GM19025 (cell line): ENCODE data around the gene PRCC.

Source experiments
- ATAC-seq: cut with Tn5 transposase; IDR thresholded peaks from one replicate; pipeline ENCODE4 v1.9.1; 2021; ENCODE audit warnings: mild to moderate bottlenecking, low read depth, moderate library complexity; ENCODE audit not compliant: unreplicated experiment

Gene PRCC

DNA sequence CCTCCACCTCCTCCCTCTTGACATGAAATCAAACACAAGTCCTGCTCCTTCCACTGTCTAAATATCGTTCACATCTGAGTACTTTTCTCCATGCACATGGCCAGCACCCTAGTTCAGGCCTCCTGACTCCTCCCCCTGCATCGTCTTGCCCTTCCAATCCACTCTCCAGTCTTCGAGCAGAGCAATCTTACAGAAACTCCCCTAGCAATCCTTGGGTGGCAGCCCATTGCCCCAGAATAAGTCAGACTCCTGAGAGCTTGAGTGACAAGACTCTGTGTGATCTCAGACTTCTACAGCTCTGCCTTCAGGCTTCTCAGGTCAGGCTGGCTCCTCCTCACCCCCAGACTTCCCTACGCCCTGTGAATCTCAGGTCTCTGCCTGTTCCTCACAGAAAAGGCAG, 43.8 kb downstream of the PRCC start:
- ATAC-seq: no peak

DNA sequence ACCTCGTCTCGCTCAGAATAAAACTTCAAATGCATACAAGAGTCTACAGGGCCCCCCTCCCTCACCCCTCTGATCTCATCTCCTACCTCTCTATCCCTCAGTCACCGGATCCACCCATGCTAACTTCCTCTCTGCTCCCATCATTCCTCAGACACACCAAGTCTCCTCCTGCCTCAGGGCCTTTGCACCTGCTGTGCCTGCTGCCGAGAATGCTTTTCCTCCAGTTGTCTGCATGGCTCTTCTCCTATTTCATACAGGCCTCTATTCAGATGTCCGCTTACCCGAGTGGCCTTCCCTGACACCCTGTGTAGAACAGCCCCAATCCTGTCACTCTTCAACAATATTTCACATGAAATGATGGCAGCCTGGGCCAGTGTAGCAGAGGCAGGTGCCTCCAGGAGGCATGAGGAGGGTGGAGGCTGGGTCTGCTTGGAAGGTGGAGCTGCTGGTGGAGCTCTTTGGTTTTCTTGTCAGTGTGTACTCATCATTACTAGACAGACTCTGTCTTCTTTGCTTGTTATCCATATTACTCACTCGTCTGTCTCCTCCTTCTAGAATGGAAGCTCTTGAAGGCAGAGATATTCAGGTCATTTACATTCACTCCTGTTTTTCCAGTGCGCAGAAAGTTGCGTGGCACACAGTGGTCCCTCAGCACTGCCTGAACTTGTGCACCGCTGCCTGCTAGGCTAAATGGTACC, 45.1 kb downstream of the PRCC start:
- ATAC-seq: no peak

DNA sequence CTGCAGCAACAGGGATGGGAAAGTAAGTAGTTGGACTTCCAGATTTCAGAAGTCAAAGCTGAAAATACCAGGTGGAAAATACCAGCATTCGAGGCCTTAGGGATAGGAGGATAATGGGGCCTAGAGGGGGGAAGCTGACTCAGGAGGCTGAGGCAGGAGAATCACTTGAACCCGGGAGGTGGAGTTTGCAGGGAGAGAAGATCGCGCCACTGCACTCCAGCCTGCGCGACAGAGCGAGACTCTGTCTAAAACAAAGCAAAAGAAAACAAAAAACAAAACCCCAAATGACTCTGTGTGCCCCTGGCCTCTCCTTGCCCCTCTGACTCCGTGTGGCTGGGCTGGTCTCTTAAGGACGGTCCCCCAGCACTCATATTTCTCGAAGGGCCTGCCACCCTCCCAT, 46.0 kb downstream of the PRCC start:
- ATAC-seq: no peak

DNA sequence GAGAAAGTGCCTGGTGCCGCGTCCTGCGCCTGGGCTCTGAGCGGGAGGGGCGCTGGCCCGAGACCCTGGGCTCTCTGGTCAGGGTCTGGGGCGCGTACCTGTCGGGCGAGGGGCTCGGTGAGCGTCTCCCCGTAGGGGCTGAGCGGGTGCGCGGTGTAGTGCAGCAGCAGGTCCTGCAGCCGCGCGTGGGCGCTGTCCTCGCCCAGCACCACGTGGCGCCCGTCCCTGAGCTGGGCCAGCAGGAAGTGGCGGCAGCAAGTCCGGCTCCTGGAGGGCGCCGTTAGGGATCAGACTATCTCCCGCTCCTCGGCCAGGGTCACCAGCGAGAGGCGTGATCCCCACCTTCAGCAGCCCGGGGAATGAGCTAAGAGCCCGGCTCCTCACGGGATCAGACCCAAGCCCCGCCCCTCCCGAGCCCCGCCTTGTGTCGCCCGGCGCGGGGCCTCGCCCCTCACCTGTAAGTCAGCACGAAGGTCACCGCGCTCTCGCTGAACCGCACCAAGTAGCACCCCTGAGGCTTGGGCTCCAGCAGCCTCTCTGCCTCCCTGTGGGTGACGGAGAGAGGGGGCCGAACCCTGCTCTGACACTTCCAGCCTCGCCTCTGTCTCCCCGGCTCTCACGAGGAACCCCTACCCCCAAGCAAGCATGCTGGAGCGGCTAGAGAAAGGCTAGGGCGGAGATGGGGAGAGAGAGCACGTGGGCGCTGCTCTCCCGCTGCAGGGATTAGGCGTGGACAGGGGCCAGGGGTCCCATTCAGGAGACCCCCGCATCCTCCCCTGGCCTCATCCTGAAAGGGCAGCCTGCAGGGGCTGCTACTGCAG, 46.6 kb downstream of the PRCC start:
- no peak for ATAC-seq

DNA sequence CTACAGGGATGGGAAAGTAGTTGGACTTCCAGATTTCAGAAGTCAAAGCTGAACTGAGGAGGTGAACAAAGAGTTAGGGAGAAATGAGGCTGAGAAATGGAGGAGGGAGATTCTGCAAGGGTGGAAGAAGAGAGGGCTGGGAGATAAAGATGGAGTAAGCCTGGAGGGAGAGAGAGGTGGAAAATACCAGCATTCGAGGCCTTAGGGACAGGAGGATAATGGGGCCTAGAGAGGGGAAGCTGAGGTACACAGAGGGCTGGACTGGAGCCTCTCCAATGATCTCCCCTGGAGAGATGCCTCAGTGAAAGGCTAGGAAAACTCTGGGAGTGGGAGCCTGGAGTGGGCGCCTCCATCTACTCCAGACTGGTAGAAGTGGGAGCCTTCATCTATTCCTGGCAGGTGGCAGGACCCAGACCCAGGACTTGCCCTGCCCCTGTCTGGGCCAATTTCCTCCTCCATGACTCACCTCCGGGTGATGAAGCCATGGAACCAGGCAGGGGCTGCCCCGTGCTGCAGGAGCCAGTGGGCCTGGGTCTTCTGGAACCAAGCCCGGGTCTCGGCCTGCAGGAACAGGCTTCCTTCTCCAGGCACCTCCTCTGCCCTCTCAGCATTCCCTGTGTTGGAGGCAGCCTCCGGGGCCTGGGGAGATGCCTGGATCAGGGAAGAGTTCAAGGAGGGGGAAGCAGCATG, 47.4 kb downstream of the PRCC start:
- no peak for ATAC-seq

DNA sequence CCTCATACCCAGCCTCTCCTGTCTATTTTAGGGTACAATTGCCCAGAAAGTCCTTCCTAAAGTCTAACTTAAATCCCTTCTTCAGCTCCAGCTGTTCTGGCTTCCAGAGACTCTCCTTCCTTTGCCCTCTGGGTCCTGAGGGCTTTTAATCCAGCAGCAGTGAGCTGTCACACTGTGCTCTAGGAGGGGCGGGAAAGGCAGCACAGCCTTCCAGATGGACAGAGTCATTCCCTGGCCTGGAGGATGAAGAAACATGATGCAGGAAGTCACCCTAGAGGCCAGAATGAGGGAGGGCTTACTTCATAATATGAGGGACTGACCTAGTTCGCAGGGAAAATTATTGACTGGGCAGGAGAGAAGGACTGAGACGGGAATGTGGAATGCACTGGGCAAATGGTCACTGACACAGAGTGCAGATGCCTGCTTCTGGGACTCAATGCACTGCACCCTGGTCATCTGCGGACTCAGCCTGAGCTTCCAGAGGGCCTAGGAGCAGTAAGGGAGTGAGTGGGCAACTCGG, 48.0 kb downstream of the PRCC start:
- no peak for ATAC-seq

DNA sequence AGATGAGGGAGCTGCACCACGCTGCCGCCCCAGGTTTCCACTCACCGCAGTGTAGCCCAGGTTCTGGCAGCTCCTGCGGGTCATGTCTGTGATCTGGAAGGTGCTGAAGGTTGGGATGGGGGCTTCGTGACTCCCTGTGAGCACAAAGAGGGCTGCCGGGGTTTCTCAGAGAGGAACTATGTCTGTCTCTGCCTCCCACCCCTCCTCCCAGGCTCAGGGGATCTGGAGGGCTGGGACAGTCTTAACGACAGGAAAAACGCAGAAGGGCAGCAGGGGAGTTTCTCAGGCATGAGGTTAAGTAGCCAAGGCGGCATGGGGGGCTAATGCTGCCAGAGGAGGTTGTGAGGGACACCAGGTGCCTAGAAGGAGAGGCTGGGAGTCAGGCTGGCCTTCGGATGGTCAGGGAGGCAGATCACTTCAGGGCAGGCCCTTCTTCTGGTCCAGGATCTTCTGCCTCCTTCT, 48.7 kb downstream of the PRCC start:
- no peak for ATAC-seq

DNA sequence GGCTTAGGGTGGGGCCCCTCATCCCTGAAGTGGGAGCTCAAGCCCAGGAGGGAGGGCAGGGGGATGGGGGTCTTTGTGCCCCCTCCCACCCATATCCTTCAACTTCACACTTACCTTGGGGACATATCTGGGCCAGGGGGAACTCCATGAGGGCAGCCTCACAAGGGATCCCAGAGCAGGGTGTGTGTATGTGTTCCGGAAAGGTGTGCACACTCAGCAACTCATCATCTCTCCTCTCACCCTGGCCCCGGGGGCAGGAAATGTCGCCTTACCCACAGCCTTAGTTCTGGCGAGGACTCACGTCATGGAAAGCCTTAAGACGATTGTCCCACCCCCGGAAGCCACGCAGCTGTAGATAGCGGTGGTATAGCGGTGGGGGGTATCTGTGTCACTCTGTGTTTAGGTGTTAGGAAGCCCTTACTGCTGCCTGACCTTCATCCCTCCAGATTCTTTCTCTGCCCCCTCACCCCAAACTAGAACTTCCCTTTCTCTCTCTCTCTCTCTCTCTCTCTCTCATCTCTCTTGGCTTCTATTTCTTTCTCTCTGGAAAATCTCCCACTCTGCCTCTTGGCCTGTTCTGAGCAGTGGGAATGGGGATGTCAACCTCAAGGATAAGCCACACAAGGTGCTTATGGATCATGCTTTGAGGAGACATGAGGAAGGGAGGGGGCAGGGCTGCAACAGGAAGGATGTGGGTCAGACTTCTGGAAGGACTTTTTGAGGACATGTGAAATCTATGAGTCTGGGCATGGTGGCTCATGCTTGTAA, 49.4 kb downstream of the PRCC start, which contains the start of gene SH2D2A:
Gene SH2D2A, minus strand, starts transcription at position 288 of the 768 bp plus-strand sequence. Its CDS starts 140 bp downstream, at position 148.
- peak; percentile 76 for ATAC-seq

DNA sequence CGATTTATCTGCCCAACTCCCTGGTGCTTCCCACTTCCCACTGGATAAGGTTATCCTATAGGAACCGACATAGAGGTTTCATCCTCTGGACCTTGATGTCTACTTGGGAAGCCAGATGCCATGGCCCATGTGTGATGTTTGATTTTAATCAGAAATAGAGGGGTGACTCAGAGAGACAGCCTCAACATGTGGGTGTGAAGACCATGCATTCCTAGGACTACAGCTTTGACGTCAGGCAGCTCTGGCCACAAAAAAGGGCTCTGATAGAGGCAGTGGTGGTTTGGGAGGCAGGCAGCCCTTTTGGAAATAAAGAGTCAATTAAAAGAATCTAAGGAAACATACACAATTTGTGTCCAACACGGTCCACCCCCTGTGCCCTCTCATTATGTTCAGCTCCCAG, 54.5 kb downstream of the PRCC start:
- ATAC-seq: no peak

DNA sequence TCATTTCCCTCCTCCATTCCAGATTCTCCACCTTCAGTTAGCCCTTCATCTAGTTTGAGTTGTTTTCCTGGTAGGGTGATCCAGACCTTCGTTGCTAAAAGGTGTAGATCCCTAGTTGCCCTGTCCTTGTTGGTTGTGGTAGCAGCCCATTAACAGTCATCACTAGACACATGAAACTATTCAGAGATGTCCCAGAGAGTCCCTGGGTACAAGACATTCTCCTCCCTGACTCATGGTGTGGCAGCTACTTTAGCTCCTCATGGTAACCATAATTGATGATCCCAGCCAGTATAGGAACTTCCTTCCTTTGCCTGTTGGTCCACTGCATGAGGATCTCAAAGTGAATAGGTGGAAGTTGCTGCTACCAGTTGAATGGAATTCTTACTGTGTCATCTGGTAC, 55.3 kb downstream of the PRCC start:
- no peak for ATAC-seq

DNA sequence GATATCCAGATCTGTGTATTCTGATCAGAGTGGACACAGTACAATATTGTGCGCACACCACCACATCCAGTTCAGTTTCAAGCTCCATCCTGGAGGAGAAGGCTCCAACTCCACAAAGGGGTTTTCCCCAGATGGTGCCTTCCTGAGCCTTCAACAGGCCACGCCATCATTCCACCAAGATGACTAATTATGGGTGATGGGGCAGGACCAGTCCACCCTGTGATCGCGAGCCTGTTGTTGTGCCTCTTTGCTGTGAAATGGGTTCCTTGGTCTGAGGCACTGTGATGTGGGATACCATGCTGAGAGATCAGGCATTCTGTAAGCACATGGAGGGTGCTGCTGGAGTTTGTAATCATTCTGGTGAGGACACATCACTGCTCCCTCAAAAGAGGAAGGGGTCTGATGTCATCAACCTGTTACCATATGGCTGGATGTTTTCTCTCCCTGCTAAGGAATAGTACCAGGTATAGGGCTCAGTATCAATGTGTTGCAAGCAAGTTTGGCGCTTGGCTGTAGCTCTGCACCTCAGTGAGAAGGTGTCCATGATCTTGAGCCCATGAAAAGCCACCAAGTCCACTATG, 56.0 kb downstream of the PRCC start:
- no peak for ATAC-seq

DNA sequence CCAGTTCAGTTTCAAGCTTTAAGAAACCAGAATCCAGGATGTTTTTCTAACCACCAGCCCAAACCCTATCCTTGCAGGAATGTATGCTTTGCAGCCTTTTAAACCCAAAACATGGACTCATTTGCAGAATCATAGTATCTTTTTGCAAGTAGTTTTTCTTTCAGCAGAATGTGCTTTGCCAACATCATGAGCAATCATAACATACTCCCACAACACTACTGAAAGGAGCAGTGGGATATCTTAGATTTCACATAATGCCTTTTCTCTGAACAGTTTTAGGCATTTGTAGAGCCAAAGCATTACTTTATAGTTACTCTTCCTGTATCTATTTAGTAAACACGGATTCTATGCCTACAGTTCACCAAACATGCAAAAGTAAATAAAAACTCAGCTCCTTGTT, 59.3 kb downstream of the PRCC start:
- no peak for ATAC-seq

DNA sequence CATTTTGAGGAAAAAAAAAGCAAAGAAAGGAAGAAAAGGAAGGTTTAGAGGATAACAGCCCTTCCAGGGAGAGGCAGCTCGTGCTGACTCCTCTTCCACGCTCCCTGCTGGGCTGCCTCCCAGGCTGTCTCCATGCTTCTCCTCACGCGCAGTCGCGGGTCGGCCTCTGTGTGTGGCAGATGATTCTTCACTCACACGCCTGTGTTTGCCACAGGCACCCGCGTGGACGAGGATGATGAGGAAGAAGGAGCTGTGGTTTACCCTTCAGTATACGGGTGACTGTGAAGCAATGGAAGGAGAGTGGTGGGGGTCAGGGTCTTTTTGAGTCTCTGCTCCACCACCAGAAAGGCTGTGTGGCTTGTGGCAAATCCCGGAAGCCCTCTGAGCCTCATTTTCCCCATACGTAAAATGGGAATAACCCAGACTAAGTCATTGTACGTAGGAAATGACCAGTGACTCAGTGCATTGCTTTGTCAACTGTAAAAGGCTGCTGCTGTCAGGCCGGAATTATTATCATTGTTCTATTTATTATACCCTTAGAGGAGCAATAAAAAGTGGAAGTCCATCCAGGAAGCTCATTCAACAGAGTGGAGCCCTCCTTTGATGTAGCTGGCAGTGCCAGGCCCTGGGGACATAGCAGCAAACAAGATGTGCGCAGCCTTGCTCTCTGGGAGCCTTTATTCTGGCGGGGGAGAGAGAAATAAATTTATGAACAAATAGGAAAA, 61.2 kb downstream of the PRCC start:
- ATAC-seq: no peak

DNA sequence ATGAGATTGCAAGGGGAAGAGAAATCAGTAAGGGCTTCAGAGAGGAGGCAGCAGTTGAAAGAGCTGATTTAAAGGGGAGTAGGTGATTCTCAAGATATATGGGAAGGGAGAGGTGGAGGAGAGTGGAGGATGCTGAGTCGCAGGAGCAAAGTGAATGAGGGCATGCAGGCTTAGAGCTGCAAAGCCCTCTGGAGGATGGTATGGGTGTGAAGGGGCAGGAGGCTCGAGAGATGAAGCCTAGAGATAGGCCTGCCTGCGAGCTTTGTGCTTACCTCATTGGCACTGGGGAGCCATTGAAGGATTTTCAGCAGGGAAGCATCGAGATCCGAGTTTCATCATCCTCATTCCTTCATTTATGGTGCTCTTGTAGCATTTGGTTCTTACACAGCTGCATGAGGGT, 65.1 kb downstream of the PRCC start:
- ATAC-seq: no peak

DNA sequence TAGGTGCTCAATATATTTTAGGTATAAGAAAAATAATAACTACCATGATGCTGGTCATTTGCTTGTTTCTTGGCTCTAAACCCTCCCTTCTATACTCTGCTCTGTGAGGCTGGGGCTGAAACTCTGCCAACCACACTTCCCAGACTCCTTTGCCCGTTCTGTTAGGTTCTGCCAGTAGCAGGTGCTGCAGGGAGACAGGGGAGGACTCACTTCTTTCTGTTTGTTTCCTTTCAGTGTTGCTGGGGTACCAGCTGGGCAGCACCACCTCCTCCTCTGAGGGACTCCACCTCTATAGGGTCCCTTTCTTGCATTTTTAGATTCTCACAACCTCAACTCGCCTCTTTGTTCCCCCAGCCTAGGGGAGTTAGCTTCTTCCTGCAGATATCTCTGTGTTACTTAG, 66.3 kb downstream of the PRCC start:
- ATAC-seq: no peak

DNA sequence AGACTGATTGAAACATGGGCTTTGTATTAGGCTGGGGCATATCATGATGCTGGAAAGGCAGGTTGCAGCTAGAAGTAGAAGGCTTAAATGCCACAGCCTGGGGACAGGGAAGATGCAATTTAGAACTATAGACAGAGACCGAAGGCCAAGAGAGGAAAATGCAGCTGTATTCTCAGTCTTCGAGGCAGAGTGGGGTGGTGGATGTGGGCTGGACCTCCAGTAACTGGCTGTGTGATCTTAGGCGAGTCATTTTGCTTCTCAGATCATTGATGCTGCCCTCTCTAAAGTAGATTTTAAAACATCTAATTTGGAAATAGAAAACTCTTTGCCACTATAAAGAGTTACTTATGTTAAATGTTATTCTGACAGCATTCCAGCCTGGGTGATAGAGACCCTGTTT, 67.0 kb downstream of the PRCC start:
- ATAC-seq: no peak

DNA sequence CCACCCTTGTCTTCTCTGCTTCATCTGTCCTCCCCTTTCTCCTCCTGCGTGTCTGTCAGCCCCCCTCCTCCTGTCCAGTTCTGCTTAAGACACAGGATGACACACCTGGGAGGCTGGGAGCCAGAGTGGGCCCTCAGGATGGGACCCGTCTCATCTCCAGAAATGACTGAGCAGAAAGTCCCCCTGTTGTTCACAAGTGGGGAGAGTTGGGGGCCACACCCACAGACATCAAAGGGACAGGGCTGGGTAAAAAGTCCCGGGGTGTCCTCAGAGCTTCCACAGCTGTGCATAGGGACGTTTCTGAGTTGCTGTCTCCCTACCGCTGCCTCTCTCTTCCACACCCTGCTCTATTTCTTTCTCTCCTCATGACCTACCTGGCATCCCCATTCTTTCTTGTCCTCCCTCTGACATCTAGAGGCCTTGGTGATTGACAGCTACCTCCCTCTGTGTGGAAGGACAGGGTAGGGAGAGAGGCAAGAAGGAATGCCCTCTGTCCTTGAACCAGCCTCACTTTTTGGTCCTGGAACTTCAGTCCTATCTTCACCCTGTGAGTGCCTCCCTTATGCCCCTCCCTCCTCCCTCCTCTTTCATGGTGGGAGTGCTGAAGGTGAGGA, 68.8 kb downstream of the PRCC start:
- ATAC-seq: peak; percentile 64

DNA sequence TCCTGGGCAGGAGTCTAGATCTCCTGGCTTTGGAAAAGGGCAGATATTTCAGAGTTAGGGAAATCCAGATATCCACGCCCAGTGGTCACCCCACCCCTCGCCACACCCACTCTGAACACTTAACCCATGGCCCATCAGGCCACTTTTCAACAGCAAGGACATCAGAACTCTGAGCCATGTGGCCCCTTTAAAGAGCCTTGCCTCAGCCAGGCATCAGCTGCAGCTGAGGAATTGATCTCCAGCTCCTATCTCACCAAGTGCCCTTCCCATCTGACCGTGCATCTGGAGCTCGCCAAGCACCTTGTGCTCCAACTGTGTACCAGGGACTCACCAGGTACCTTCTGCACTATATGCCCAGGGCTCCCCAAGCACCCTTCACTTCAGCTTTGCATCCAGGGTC, 69.6 kb downstream of the PRCC start:
- no peak for ATAC-seq

DNA sequence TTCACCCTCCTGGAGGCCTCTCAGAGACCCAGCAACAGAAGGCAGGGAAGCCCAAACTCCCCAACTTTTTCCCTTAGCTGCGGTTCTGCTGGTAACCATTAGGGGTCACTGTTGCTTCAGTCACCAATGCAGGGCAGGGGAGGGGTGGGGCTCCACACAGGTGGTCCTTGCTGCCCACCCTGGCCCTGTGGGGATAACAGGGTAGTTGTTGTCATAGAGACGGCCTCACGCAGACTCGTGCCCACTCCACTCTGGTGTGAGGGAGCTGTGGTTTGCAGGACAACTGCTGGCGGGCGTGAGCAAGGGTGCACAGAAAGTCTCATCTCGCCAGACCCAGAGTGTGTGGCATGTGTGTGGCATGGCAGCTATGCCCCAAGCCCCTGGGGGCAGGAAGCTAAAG, 71.6 kb downstream of the PRCC start:
- no peak for ATAC-seq
